Measurements from ENCODE around the gene BCL6B. TPM values are rescaled to one million over a fixed set of nuclear protein-coding genes. Genes with fewer than 3 reads are reported as not detected.

The BCL6B gene
- total RNA-seq, 1 experiment from 2014 or later, result 11.4 TPM

GRCh38 chr17:7041607-7042500, 19.0 kb downstream of the BCL6B start:
- TF ChIP-seq, protein P1, sequence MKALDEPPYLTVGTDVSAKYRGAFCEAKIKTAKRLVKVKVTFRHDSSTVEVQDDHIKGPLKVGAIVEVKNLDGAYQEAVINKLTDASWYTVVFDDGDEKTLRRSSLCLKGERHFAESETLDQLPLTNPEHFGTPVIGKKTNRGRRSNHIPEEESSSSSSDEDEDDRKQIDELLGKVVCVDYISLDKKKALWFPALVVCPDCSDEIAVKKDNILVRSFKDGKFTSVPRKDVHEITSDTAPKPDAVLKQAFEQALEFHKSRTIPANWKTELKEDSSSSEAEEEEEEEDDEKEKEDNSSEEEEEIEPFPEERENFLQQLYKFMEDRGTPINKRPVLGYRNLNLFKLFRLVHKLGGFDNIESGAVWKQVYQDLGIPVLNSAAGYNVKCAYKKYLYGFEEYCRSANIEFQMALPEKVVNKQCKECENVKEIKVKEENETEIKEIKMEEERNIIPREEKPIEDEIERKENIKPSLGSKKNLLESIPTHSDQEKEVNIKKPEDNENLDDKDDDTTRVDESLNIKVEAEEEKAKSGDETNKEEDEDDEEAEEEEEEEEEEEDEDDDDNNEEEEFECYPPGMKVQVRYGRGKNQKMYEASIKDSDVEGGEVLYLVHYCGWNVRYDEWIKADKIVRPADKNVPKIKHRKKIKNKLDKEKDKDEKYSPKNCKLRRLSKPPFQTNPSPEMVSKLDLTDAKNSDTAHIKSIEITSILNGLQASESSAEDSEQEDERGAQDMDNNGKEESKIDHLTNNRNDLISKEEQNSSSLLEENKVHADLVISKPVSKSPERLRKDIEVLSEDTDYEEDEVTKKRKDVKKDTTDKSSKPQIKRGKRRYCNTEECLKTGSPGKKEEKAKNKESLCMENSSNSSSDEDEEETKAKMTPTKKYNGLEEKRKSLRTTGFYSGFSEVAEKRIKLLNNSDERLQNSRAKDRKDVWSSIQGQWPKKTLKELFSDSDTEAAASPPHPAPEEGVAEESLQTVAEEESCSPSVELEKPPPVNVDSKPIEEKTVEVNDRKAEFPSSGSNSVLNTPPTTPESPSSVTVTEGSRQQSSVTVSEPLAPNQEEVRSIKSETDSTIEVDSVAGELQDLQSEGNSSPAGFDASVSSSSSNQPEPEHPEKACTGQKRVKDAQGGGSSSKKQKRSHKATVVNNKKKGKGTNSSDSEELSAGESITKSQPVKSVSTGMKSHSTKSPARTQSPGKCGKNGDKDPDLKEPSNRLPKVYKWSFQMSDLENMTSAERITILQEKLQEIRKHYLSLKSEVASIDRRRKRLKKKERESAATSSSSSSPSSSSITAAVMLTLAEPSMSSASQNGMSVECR (CRISPR knock-in tag; IDR thresholded peaks at IDR 0.05; ENCODE audit: borderline replicate concordance), result no peak
- ChIA-PET CTCF (interaction anchor here (0.6 to 2.9 kb wide), 10 partner anchors 10 to 448 kb away, joined by 3 to 15 read pairs (median 6); no protein-coding TSS in a partner anchor), POLR2A (interaction anchor here (1.0 to 1.5 kb wide), 2 partner anchors 18 to 135 kb away, joined by 3 to 4 read pairs; no protein-coding TSS in a partner anchor)
- H3K27ac Mint-ChIP-seq, result no peak overlapping the region
- peak overlapping the region; percentile 66 for H3K4me3 Mint-ChIP-seq
- ATAC-seq (peak; percentile 11), DNase-seq (ENCODE audit: low spot score) (peak; percentile 47)
- no peaks in the 10 kb centered on the region for H3K36me3 Mint-ChIP-seq
- H3K4me1 Mint-ChIP-seq, result peaks cover 26% of the 10 kb centered on the region
- peaks cover 57% of the 10 kb centered on the region for H3K27me3 Mint-ChIP-seq (ENCODE audit: low read depth)
- H3K9me3 Mint-ChIP-seq, result no peaks in the 10 kb centered on the region

- peak; percentile 11 for ATAC-seq
- Mint-ChIP-seq H3K4me1 (peaks cover 27% of the 10 kb centered on the region), H3K36me3 (no peaks in the 10 kb centered on the region), H3K9me3 (no peaks in the 10 kb centered on the region), H3K27ac (no peak overlapping the region), H3K27me3 (ENCODE audit: low read depth) (peaks cover 57% of the 10 kb centered on the region), H3K4me3 (peak overlapping the region; percentile 66)
- peak; percentile 52 for DNase-seq (ENCODE audit: low spot score)
- ChIA-PET CTCF (interaction anchor here (0.6 to 2.9 kb wide), 8 partner anchors 9 to 447 kb away, joined by 3 to 15 read pairs (median 6); no protein-coding TSS in a partner anchor), POLR2A (interaction anchor here (1.0 to 1.5 kb wide), 2 partner anchors 19 to 135 kb away, joined by 3 to 4 read pairs; no protein-coding TSS in a partner anchor)
- TF ChIP-seq ETV6 (CRISPR knock-in tag; IDR thresholded peaks at IDR 0.05) (no peak), ZNF423 (CRISPR knock-in tag; IDR thresholded peaks at IDR 0.05) (peak; percentile 26; the same call in 1 of the 2 replicates), E2F5 (CRISPR knock-in tag; IDR thresholded peaks at IDR 0.05) (no peak), ZNF416 (CRISPR knock-in tag; IDR thresholded peaks at IDR 0.05) (no peak), JUN (CRISPR knock-in tag; IDR thresholded peaks at IDR 0.05) (no peak), NFE2L1 (CRISPR knock-in tag; IDR thresholded peaks at IDR 0.05) (no peak), FOXP1 (CRISPR knock-in tag; IDR thresholded peaks at IDR 0.05; ENCODE audit: borderline replicate concordance) (0 out of 2 replicates have a peak, but pooled peaks have one; percentile 10), ZBTB21 (CRISPR knock-in tag; IDR thresholded peaks at IDR 0.05; ENCODE audit: borderline replicate concordance) (no peak), TP53 (CRISPR knock-in tag; IDR thresholded peaks at IDR 0.05) (0 out of 2 replicates have a peak, but pooled peaks have one; percentile 10), FOXK1 (CRISPR knock-in tag; IDR thresholded peaks at IDR 0.05) (no peak), GTF2I (CRISPR knock-in tag; conservative IDR thresholded peaks at IDR 0.05) (no peak), ZNF281 (CRISPR knock-in tag; IDR thresholded peaks at IDR 0.05) (0 out of 2 replicates have a peak, but pooled peaks have one; percentile 23), SOX15 (CRISPR knock-in tag; IDR thresholded peaks at IDR 0.05) (no peak)
- TF ChIP-seq, protein P2, sequence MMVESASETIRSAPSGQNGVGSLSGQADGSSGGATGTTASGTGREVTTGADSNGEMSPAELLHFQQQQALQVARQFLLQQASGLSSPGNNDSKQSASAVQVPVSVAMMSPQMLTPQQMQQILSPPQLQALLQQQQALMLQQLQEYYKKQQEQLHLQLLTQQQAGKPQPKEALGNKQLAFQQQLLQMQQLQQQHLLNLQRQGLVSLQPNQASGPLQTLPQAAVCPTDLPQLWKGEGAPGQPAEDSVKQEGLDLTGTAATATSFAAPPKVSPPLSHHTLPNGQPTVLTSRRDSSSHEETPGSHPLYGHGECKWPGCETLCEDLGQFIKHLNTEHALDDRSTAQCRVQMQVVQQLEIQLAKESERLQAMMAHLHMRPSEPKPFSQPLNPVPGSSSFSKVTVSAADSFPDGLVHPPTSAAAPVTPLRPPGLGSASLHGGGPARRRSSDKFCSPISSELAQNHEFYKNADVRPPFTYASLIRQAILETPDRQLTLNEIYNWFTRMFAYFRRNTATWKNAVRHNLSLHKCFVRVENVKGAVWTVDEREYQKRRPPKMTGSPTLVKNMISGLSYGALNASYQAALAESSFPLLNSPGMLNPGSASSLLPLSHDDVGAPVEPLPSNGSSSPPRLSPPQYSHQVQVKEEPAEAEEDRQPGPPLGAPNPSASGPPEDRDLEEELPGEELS (CRISPR knock-in tag; IDR thresholded peaks at IDR 0.05), result peak; percentile 15
- TF ChIP-seq, protein P3, sequence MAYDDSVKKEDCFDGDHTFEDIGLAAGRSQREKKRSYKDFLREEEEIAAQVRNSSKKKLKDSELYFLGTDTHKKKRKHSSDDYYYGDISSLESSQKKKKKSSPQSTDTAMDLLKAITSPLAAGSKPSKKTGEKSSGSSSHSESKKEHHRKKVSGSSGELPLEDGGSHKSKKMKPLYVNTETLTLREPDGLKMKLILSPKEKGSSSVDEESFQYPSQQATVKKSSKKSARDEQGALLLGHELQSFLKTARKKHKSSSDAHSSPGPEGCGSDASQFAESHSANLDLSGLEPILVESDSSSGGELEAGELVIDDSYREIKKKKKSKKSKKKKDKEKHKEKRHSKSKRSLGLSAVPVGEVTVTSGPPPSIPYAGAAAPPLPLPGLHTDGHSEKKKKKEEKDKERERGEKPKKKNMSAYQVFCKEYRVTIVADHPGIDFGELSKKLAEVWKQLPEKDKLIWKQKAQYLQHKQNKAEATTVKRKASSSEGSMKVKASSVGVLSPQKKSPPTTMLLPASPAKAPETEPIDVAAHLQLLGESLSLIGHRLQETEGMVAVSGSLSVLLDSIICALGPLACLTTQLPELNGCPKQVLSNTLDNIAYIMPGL (CRISPR knock-in tag; IDR thresholded peaks at IDR 0.05), result no peak
- TF ChIP-seq, protein P4, sequence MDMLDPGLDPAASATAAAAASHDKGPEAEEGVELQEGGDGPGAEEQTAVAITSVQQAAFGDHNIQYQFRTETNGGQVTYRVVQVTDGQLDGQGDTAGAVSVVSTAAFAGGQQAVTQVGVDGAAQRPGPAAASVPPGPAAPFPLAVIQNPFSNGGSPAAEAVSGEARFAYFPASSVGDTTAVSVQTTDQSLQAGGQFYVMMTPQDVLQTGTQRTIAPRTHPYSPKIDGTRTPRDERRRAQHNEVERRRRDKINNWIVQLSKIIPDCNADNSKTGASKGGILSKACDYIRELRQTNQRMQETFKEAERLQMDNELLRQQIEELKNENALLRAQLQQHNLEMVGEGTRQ (CRISPR knock-in tag; IDR thresholded peaks at IDR 0.05), result peak; percentile 25; the same call in 1 of the 2 replicates
These were observed 19.8 kb downstream of the BCL6B start for GRCh38 chr17:7042501-7043181.

Data from WTC11 (cell line).